LNCAP (cell line): ENCODE results near the gene TMEM138.

ENCODE experiments used
- TF ChIP-seq, protein P1 (sequence below): fragments of 450-650 bp; IDR thresholded peaks from 2 replicates; pipeline ENCODE4 v1.5.1; 2017; ENCODE audit warnings: mild to moderate bottlenecking

TMEM138 gene

DNA sequence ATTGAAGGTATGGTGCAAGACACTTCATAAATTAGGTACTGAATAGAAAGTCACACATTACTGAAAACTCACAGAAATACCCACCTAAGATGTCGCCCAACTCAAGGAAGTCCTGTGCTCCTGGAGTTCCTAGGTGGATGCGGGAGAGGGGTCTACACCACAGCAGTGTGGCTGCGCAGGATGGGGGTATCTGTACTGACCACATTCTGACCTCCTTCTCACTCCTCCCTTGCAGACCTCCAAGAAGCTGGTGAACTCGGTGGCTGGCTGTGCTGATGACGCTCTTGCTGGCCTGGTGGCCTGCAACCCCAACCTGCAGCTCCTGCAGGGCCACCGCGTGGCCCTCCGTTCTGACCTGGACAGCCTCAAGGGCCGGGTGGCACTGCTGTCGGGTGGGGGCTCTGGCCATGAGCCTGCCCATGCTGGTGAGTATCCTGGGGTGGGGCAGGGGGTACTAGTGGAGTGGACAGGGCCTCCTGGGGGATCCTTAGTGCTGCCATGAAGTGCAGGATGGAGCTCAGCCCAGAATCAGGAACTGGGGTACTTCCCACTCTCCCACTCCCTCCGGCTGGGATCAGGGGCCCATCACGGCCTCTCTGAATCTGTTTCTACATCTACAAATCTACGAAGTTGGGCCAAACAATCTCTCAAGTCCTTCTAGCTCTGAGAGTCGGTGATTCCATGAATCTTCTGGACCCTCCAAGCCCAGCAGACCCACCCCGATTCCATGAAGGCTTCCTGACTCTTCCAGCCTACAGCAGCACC, 24.3 kb upstream of the TMEM138 start:
- TF ChIP-seq, protein P1, sequence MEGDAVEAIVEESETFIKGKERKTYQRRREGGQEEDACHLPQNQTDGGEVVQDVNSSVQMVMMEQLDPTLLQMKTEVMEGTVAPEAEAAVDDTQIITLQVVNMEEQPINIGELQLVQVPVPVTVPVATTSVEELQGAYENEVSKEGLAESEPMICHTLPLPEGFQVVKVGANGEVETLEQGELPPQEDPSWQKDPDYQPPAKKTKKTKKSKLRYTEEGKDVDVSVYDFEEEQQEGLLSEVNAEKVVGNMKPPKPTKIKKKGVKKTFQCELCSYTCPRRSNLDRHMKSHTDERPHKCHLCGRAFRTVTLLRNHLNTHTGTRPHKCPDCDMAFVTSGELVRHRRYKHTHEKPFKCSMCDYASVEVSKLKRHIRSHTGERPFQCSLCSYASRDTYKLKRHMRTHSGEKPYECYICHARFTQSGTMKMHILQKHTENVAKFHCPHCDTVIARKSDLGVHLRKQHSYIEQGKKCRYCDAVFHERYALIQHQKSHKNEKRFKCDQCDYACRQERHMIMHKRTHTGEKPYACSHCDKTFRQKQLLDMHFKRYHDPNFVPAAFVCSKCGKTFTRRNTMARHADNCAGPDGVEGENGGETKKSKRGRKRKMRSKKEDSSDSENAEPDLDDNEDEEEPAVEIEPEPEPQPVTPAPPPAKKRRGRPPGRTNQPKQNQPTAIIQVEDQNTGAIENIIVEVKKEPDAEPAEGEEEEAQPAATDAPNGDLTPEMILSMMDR: no peak

DNA sequence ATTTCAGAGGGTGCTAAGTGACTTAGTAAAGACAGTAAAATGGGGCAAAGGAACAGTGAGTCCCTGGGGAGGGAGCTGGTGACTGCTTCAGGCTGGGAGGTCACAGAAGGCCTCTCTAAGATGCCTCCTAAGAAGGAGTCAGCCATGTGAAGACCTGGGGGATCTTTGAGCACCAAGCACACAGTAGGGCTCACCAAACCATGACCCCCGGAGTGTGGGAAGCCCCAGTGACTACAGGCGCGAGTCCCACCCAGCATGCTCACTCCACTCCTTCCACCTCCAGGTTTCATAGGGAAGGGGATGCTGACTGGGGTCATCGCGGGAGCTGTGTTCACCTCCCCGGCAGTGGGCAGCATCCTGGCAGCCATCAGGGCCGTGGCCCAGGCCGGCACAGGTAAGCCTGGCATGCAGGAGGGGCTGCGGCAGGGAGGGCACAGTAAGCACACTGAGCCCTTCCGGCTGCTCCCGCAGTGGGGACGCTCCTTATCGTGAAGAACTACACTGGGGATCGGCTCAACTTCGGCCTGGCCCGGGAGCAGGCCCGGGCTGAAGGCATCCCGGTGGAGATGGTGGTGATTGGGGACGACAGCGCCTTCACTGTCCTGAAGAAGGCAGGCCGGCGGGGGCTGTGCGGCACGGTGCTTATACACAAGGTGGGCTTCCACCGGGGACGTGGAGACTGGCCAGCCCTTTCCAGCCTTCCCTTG, 23.2 kb upstream of the TMEM138 start:
- TF ChIP-seq, protein P1: no peak

DNA sequence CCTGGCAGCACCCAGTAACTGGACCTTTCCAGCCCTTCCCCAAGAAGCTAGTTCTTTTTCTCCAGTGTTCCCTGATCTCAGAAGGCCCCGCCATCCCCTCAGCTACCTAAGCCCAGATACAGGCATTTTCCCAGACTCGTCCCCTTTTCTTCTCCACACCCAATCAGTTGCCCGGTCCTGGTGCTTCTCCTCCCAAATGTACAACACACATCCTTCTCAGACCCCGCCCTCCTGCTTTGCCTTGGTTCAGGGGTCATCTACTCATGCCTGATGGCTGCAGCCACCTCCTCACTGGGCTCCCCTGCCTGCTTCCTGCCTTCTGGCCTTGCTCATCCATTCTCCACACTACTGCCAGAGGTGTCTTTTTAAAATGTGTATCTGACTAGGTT, 22.7 kb upstream of the TMEM138 start:
- TF ChIP-seq, protein P1: no peak

DNA sequence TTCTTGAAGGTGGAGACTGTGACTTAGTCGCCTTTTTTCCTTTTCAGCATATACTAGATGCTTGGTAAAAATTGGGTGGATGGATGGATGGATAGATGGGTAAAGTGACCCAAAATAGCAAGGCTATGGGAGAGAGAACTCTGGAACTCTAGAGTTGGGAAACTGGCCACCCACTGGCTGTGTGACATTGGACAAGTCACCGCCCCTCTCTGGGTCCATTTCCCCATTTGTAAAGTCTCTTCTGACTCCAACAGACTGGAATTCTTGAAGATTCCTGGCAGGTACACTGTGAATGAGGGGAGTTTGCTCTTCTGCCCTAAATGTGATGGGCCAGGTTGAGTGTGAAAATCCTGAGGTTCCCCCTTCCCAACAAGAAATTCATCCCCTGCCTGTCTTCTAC, 21.2 kb upstream of the TMEM138 start:
- TF ChIP-seq, protein P1: no peak

DNA sequence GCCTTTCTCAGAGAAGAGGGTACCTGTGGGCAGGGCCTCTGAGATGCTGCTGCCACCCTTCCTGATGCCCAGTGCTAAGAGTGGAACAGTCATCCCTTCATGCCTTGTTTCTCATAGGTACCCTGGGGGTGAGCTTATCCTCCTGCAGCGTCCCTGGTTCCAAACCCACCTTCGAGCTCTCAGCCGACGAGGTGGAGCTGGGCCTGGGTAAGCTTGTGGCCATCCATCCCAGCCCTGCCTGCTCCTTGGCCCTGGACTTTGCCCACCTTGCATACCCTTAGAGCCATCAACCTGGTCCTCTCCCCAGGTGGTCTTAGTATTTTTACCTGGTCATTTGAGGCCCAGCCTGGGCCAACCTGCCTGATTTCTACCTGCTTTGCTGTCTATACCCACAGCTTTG, 20.5 kb upstream of the TMEM138 start:
- TF ChIP-seq, protein P1: no peak

DNA sequence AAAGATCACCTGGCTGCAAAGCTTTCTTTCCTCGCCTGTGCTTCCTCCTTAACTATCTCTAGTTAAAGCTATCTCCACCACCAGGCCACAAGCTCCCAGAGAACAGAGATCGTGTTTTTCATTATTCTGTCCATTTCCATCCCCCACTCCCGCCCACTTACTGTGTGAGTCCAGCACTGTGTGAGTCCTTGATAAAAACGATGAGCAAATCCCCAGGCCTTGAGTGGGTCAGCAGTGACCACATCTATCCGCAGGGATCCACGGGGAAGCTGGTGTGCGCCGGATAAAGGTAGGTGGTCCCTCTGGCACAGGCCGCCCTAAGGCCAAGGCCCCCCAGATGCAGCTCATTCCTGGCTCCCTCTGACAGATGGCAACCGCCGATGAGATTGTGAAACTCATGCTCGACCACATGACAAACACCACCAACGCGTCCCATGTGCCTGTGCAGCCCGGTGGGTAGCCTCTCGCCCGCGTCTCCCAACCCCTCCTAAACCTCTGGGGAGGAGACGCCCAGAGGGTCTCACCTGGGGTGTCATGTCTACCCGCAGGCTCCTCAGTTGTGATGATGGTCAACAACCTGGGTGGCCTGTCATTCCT, 19.9 kb upstream of the TMEM138 start:
- TF ChIP-seq, protein P1: no peak

DNA sequence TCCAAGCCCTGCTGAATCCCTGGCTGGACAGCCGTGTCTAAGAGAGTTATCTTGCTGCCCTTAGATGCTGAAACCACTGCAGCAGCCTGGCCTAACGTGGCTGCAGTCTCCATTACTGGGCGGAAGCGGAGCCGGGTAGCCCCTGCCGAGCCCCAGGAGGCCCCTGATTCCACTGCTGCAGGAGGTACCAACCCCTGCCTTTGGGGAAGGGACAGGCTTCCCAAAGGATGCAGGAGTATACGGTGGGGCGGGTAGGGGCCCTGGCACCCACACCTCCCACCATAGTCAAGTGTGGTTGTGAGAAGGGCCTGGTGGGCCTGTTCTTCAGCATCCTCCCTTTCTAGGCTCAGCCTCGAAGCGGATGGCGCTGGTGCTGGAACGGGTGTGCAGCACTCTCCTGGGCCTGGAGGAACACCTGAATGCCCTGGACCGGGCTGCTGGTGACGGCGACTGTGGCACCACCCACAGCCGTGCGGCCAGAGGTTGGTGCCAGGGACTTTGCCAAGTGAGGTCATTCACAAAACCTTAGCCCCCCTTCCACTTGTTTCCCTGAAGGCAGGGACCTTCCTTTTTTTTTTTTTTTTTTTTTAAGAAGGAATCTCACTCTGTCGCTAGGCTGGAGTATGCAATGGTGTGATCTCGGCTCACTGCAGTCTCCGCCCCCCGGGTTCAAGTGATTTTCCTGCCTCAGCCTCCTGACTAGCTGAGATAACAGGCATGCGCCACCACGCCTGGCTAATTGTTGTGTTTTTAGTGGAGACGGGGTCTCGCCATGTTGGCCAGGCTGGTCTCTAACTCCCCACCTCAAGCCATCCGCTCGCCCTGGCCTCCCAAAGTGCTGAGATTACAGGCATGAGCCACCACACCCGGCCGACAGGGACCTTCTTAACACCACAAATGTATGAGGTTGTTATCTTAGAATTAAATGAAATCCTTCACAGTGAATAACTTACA, 18.1 kb upstream of the TMEM138 start:
- TF ChIP-seq, protein P1: no peak
